ENCODE data around the gene CORO1A. TPM values are rescaled to one million over a fixed set of nuclear protein-coding genes. Genes with fewer than 3 reads are reported as not detected.

The CORO1A gene
- total RNA-seq (ENCODE audit: low replicate concordance): 9.4 and 10.6 TPM in 2 replicates

- Mint-ChIP-seq H3K27ac (no peak within 1 kb of the TSS), H3K36me3 (no peaks in the 10 kb centered on the region), H3K4me1 (peaks cover 11% of the 10 kb centered on the region), H3K27me3 (ENCODE audit: insufficient read depth, low read depth) (peaks cover 10% of the 10 kb centered on the region), H3K9me3 (no peaks in the 10 kb centered on the region), H3K4me3 (peak within 1 kb of the TSS; percentile 85)
- Histone ChIP-seq H3K4me1 (peaks cover 2% of the 10 kb centered on the region), H4K20me1 (ENCODE audit: low read depth) (peaks cover 9% of the 10 kb centered on the region), H3K36me3 (no peaks in the 10 kb centered on the region), H2AFZ (replicated peaks) (peak within 1 kb of the TSS; percentile 99), H3K4me2 (peak within 1 kb of the TSS; percentile 94), H3K27ac (no peak within 1 kb of the TSS), H3K4me3 (peak within 1 kb of the TSS; percentile 67), H3K9ac (no peak within 1 kb of the TSS), H3F3A (ENCODE audit: low read depth) (peaks cover 10% of the 10 kb centered on the region), H3K9me3 (ENCODE audit: low read depth) (no peaks in the 10 kb centered on the region), H3K79me2 (ENCODE audit: low read depth) (no peaks in the 10 kb centered on the region), H3K27me3 (peaks cover 41% of the 10 kb centered on the region)
- peak; percentile 92 for DNase-seq (ENCODE audit: low spot score)
- no peak for TF ChIP-seq EZH2phosphoT487 (IDR thresholded peaks at IDR 0.05)
These were observed at the start of gene CORO1A for GRCh38 chr16:30183233-30184095. Gene CORO1A, plus strand, starts transcription at chr16:30183602. Its CDS starts 1,608 bp downstream, at chr16:30185210.

- H3K4me3 Mint-ChIP-seq: no peak overlapping the region
- TF ChIP-seq EZH2 (IDR thresholded peaks at IDR 0.05): no peak
- Histone ChIP-seq H3K4me1 (no peaks in the 10 kb centered on the region), H4K20me1 (ENCODE audit: low read depth) (no peaks in the 10 kb centered on the region), H3K4me3 (no peak overlapping the region), H3K27me3 (no peaks in the 10 kb centered on the region), H3K36me3 (no peaks in the 10 kb centered on the region), H3K9ac (no peak overlapping the region), H3K27ac (no peak overlapping the region), H3K4me2 (no peak overlapping the region), H3K9me3 (ENCODE audit: low read depth) (no peaks in the 10 kb centered on the region), H3F3A (ENCODE audit: low read depth) (no peaks in the 10 kb centered on the region), H2AFZ (replicated peaks) (no peak overlapping the region), H3K79me2 (ENCODE audit: low read depth) (no peaks in the 10 kb centered on the region)
- no peak for DNase-seq (ENCODE audit: low spot score)
- H3K4me1 Mint-ChIP-seq: no peaks in the 10 kb centered on the region
- peaks cover 2% of the 10 kb centered on the region for H3K9me3 Mint-ChIP-seq
- H3K27ac Mint-ChIP-seq: no peak overlapping the region
- H3K27me3 Mint-ChIP-seq (ENCODE audit: insufficient read depth, low read depth): peaks cover 12% of the 10 kb centered on the region
- no peaks in the 10 kb centered on the region for H3K36me3 Mint-ChIP-seq
These were observed 46.3 kb upstream of the CORO1A start for GRCh38 chr16:30136971-30137605.

- Histone ChIP-seq H3K9ac (no peak overlapping the region), H3K4me3 (no peak overlapping the region), H3K4me2 (no peak overlapping the region), H4K20me1 (ENCODE audit: low read depth) (no peaks in the 10 kb centered on the region), H3K79me2 (ENCODE audit: low read depth) (no peaks in the 10 kb centered on the region), H3F3A (ENCODE audit: low read depth) (no peaks in the 10 kb centered on the region), H3K4me1 (no peaks in the 10 kb centered on the region), H2AFZ (replicated peaks) (no peak overlapping the region), H3K27me3 (no peaks in the 10 kb centered on the region), H3K9me3 (ENCODE audit: low read depth) (no peaks in the 10 kb centered on the region), H3K27ac (no peak overlapping the region), H3K36me3 (no peaks in the 10 kb centered on the region)
- no peak for TF ChIP-seq CTCF (IDR thresholded peaks at IDR 0.05)
- TF ChIP-seq EZH2 (IDR thresholded peaks at IDR 0.05): no peak
- no peak for TF ChIP-seq EZH2phosphoT487 (IDR thresholded peaks at IDR 0.05)
- Mint-ChIP-seq H3K4me1 (no peaks in the 10 kb centered on the region), H3K4me3 (no peak overlapping the region), H3K27me3 (ENCODE audit: insufficient read depth, low read depth) (peaks cover 12% of the 10 kb centered on the region), H3K9me3 (peaks cover 2% of the 10 kb centered on the region), H3K27ac (no peak overlapping the region), H3K36me3 (no peaks in the 10 kb centered on the region)
- DNase-seq (ENCODE audit: low spot score): no peak
These were observed 45.5 kb upstream of the CORO1A start for GRCh38 chr16:30137897-30138296.

GRCh38 chr16:30139583-30140481 is 43.6 kb upstream of the CORO1A start:
- no peak for DNase-seq (ENCODE audit: low spot score)

More at GRCh38 chr16:30139583-30140481, 43.6 kb upstream of the CORO1A start:
- Mint-ChIP-seq H3K27me3 (ENCODE audit: insufficient read depth, low read depth) (peaks cover 10% of the 10 kb centered on the region), H3K27ac (no peak overlapping the region), H3K4me1 (no peaks in the 10 kb centered on the region), H3K36me3 (no peaks in the 10 kb centered on the region), H3K4me3 (no peak overlapping the region), H3K9me3 (no peaks in the 10 kb centered on the region)
- H3K4me3 ChIP-seq: no peak overlapping the region
- H3K27ac ChIP-seq: no peak overlapping the region
- no peaks in the 10 kb centered on the region for H3K27me3 ChIP-seq
- no peaks in the 10 kb centered on the region for H3K79me2 ChIP-seq (ENCODE audit: low read depth)
- H3K9ac ChIP-seq: no peak overlapping the region
- no peak overlapping the region for H2AFZ ChIP-seq (replicated peaks)
- no peaks in the 10 kb centered on the region for H3K4me1 ChIP-seq
- TF ChIP-seq CTCF (IDR thresholded peaks at IDR 0.05): no peak
- TF ChIP-seq EZH2 (IDR thresholded peaks at IDR 0.05): no peak
- no peak for TF ChIP-seq EZH2phosphoT487 (IDR thresholded peaks at IDR 0.05)
- H3K4me2 ChIP-seq: no peak overlapping the region
- H3K36me3 ChIP-seq: no peaks in the 10 kb centered on the region
- H4K20me1 ChIP-seq (ENCODE audit: low read depth): no peaks in the 10 kb centered on the region
- no peaks in the 10 kb centered on the region for H3F3A ChIP-seq (ENCODE audit: low read depth)
- H3K9me3 ChIP-seq (ENCODE audit: low read depth): no peaks in the 10 kb centered on the region
